Right lobe of liver (tissue), 6 donors: ENCODE data around the gene PTPRN2. TPM values are rescaled to one million over a fixed set of nuclear protein-coding genes. Genes with fewer than 3 reads are reported as not detected.

Experiments used
- ATAC-seq, 4 donors: fragments of 200-7000 bp; cut with Tn5 transposase; one replicate each; pipeline ENCODE4 v1.9.1; 2020; ENCODE audit warnings: mild to moderate bottlenecking in 4 of 4, moderate library complexity in 4 of 4
- DNase-seq, 3 donors: peaks; one replicate each; pipeline ENCODE4 v3.0.0-alpha.2; 2020
- H3K27ac ChIP-seq, 3 donors: fragments of 200-600 bp; one replicate each; pipeline ENCODE4 v1.8.0; 2022
- H3K27me3 ChIP-seq, 2 donors: fragments of 200-600 bp; one replicate each; pipeline ENCODE4 v1.8.0; 2022
- H3K36me3 ChIP-seq, 4 donors: fragments of 200-600 bp; sonication (generic) in 1 of 4; one replicate each; pipeline versions ENCODE4 v1.5.1 to v1.8.0; 2017 to 2022; ENCODE audit warnings: control low read depth in 1 of 4
- H3K4me1 ChIP-seq, 4 donors: fragments of 200-600 bp; sonication (generic) in 1 of 4; one replicate each; pipeline versions ENCODE4 v1.5.1 to v1.8.0; 2017 to 2022; ENCODE audit warnings: control low read depth in 1 of 4
- H3K4me3 ChIP-seq, 3 donors: fragments of 200-600 bp; one replicate each; pipeline ENCODE4 v1.8.0; 2022
- H3K9me3 ChIP-seq, 4 donors: fragments of 200-600 bp; sonication (generic) in 1 of 4; one replicate each; pipeline versions ENCODE4 v1.5.1 to v1.8.0; 2017 to 2022; ENCODE audit warnings: control low read depth in 1 of 4
- CTCF ChIP-seq, 4 donors: fragments of 200-600 bp in 3 of 4; fragments of 450-650 bp in 1 of 4; IDR thresholded peaks; one replicate each; pipeline versions ENCODE4 v1.5.1 to v1.8.0; 2016 to 2022; ENCODE audit warnings: antibody characterized with exemption in 4 of 4, mild to moderate bottlenecking in 2 of 4
- POLR2A ChIP-seq: fragments of 450-650 bp; IDR thresholded peaks from one replicate; pipeline ENCODE4 v1.6.1; 2017; ENCODE audit warnings: antibody characterized with exemption, mild to moderate bottlenecking
- WGBS: methylation state at CpG from one replicate; pipeline ENCODE4 v1.1.6; 2018; ENCODE audit warnings: low coverage, low lambda C conversion rate; ENCODE audit not compliant: insufficient coverage; ENCODE audit errors: missing lambda C conversion rate; 5-methylcytosine and 5-hydroxymethylcytosine counted together
- intact Hi-C, 2 donors: fragments of 100-400 bp; cut with DNase I; formaldehyde crosslinking; loops; one replicate each; pipeline versions ENCODE4 v1.11.2 to v1.14.1; 2022
- total RNA-seq, 6 experiments: library from RNA; depleted of rRNA in 2 of 6; stranded (reverse); fragments of >200 nt in 2 of 6; fragmentation: NEBNext Ultra II Directional in 3 of 6; extraction: Animal tissue kit (Norgen Biotek cat#: 25700) in 3 of 6; gene quantifications; one replicate each; pipeline versions ENCODE4 v1.1.0 to v1.2.4, GENCODE V29; 2016 to 2023
- donor health status: DM: no; HTN: yes; CAD: no.
- donor health status: DM: no; HTN: no; CAD: no.
- donor health status: DM: no; HTN: no; CAD: no.
- donor health status: DM: no; HTN: yes; CAD: no.
- donor health status: DM: no; HTN: yes; CAD: no.

PTPRN2 gene
- total RNA-seq, 6 experiments from 2014 or later, result 0.15 to 0.87 (median 0.67) TPM

DNA sequence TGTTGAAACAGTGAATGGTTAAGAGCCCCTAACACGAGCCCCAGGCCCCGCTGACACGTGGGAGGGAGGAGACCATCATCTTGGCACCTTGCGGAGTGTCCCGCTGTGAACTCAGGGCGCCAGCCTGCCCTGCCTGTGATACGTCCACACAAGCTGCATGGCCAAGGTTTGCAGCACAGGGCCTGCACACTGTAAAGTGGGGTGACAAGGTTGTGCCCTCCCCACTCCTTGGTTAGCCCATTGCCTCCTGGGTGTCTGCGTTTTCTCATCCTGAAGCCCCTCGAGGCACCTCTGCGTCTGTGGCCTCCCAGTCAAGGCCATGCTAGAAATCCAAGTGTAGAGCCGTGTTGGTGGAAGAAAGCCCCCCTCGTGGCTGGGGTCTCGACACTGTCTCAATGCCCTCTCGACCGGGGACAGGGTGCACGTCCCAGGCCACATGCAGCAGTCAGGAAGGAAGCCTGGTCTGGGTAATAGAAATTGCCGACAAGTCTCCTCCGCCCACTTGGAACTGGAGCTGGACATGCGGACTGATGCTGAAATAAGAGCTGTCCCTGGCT, 1058.8 kb downstream of the PTPRN2 start:
- TF ChIP-seq CTCF (IDR thresholded peaks at IDR 0.05) (no peak), POLR2A (no peak)
- no peaks in the 10 kb centered on the region for H3K27me3 ChIP-seq
- intact Hi-C loops, result no loop called here
- ATAC-seq (no peak), DNase-seq (peak in 2 of 3 donors; percentile 33 to 47)
- H3K36me3 ChIP-seq, result no peaks in the 10 kb centered on the region
- no peaks in the 10 kb centered on the region for H3K4me1 ChIP-seq
- H3K9me3 ChIP-seq, result no peaks in the 10 kb centered on the region
- WGBS, result 36% methylated on average over 4 of the region's 19 CpGs
- no peak overlapping the region for H3K27ac ChIP-seq
- no peak overlapping the region for H3K4me3 ChIP-seq

GRCh38 chr7:157527686-157528085, 1059.9 kb downstream of the PTPRN2 start:
- H3K27ac ChIP-seq, result no peak overlapping the region
- no peak for TF ChIP-seq POLR2A
- no peak for TF ChIP-seq CTCF (IDR thresholded peaks at IDR 0.05)
- no peaks in the 10 kb centered on the region for H3K36me3 ChIP-seq
- H3K9me3 ChIP-seq, result no peaks in the 10 kb centered on the region
- no peak overlapping the region for H3K4me3 ChIP-seq
- intact Hi-C loops, result no loop called here
- DNase-seq (peak in 2 of 3 donors; percentile 37 to 49), ATAC-seq (no peak)
- no peaks in the 10 kb centered on the region for H3K4me1 ChIP-seq
- 61% methylated on average over 4 of the region's 19 CpGs for WGBS
- no peaks in the 10 kb centered on the region for H3K27me3 ChIP-seq

GRCh38 chr7:157526913-157527634, 1060.5 kb downstream of the PTPRN2 start:
- Histone ChIP-seq H3K4me3 (no peak overlapping the region), H3K9me3 (no peaks in the 10 kb centered on the region), H3K27ac (no peak overlapping the region), H3K27me3 (no peaks in the 10 kb centered on the region), H3K4me1 (no peaks in the 10 kb centered on the region), H3K36me3 (no peaks in the 10 kb centered on the region)
- ATAC-seq (no peak), DNase-seq (peak in 1 of 3 donors; percentile 23)
- WGBS, result 57% methylated on average over 13 of the region's 23 CpGs
- intact Hi-C loops, result no loop called here
- TF ChIP-seq CTCF (IDR thresholded peaks at IDR 0.05) (no peak), POLR2A (no peak)

DNA sequence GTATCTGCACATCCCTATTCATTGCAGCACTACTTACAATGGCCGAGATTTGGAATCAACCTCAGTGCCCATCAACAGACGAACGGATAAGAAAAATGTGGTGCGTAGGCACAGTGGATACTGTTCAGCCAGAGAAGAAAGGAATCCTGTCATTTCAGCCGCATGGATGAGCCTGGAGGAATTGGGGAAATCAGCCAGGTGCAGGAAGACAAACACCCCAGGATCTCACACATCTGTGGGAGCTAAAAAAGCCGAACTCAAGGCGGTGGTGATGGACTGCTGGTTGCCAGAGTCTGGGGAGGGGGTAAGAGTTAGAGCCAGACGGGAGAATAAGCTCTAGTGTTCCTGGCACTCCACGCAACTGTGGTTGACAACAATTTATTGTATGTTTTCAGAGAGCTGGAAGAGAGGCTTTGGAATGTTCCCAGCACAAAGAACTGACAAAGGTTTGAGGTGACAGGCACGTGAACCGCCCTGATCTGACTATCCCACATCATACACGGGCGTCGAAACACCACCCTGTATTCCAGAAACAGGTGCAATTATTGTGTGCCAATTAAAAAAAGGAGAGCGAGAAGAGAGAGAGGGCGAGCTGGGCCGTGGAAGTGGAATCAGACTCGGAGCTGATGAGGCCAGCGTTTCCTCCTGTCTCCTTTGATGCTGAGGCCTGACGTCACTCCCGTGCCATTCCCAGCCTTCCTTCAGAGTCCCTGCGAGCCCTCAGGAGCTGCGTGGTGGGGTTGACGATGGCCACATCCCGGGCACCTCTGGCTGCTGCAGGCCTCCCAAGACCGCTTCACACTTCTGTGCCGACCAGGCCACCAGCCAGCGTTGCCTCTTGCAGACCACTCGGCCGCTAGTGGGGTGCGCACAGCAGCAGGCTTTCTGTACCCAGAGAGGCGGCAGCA, 1061.4 kb downstream of the PTPRN2 start:
- intact Hi-C loops, result no loop called here
- H3K4me1 ChIP-seq, result no peaks in the 10 kb centered on the region
- H3K27me3 ChIP-seq, result no peaks in the 10 kb centered on the region
- no peaks in the 10 kb centered on the region for H3K36me3 ChIP-seq
- H3K27ac ChIP-seq, result no peak overlapping the region
- ATAC-seq (peak in 1 of 4 donors; percentile 9), DNase-seq (peak in 2 of 3 donors; percentile 43 to 47)
- H3K4me3 ChIP-seq, result no peak overlapping the region
- H3K9me3 ChIP-seq, result no peaks in the 10 kb centered on the region
- 46% methylated on average over 9 of the region's 32 CpGs for WGBS
- TF ChIP-seq POLR2A, result no peak
- TF ChIP-seq CTCF (IDR thresholded peaks at IDR 0.05), result no peak
